SK-N-SH (cell line): Measurements from ENCODE around the gene KIDINS220. TPM values are rescaled to one million over a fixed set of nuclear protein-coding genes. Genes with fewer than 3 reads are reported as not detected.

Experiments used
- CTCF ChIA-PET: fragments of 300-600, 350-600 bp; formaldehyde crosslinking; extraction: SDS; loops from one replicate; lab custom pipeline; 2021; lab: Yijun Ruan, JAX
- POLR2A ChIA-PET: fragments of 350-600 bp; sonication (Branson Sonifier 250); formaldehyde crosslinking; extraction: SDS; loops from one replicate; lab custom pipeline; 2020; ENCODE audit warnings: antibody characterized with exemption, inconsistent platforms; lab: Yijun Ruan, JAX
- DNase-seq: peaks from one replicate; pipeline ENCODE4 v3.0.0; 2012
- H2AFZ ChIP-seq: fragments of 200-600 bp; sonication (generic); 2 replicates; pipeline ENCODE4 v1.8.1; 2016; ENCODE audit warnings: antibody characterized with exemption, mild to moderate bottlenecking, low read depth
- H3F3A ChIP-seq: fragments of 200-600 bp; sonication (generic); replicated peaks from 2 replicates; pipeline ENCODE3; 2016; ENCODE audit warnings: antibody characterized with exemption, mild to moderate bottlenecking; ENCODE audit not compliant: insufficient read depth
- H3K27ac ChIP-seq, 2 experiments: fragments of 200-500 bp in 1 of 2; fragments of 200-600 bp in 1 of 2; sonication (Bioruptor generic) in 1 of 2; sonication (generic), shearing (Covaris generic) in 1 of 2; 2 replicates each; pipeline versions ENCODE4 v1.5.1 to v1.6.1; 2014 to 2016; ENCODE audit warnings: low read depth in 2 of 2, inconsistent platforms in 1 of 2, low read length in 1 of 2, mild to moderate bottlenecking in 1 of 2, mixed read lengths in 1 of 2
- H3K27me3 ChIP-seq: fragments of 200-600 bp; sonication (generic), shearing (Covaris generic); 2 replicates; pipeline ENCODE4 v1.6.1; 2016; ENCODE audit warnings: mixed run types; ENCODE audit not compliant: insufficient read depth
- H3K36me3 ChIP-seq, 2 experiments: fragments of 200-500 bp in 1 of 2; fragments of 200-600 bp in 1 of 2; sonication (Bioruptor generic) in 1 of 2; sonication (generic) in 1 of 2; replicated peaks in 1 of 2; 2 replicates each; pipeline versions ENCODE3 to v1.5.1; 2014 to 2016; ENCODE audit warnings: low read length in 1 of 2, mild to moderate bottlenecking in 1 of 2; ENCODE audit not compliant: insufficient read depth in 2 of 2, control insufficient read depth in 1 of 2
- H3K4me1 ChIP-seq, 2 experiments: fragments of 200-500 bp in 1 of 2; fragments of 200-600 bp in 1 of 2; sonication (Bioruptor generic) in 1 of 2; sonication (generic), shearing (Covaris generic) in 1 of 2; 2 replicates each; pipeline versions ENCODE4 v1.5.1 to v1.6.1; 2014 to 2016; ENCODE audit warnings: low read depth in 1 of 2, low read length in 1 of 2, mixed run types in 1 of 2; ENCODE audit not compliant: insufficient read depth in 2 of 2, control insufficient read depth in 1 of 2
- H3K4me2 ChIP-seq: fragments of 200-600 bp; sonication (generic), shearing (Covaris generic); 2 replicates; pipeline ENCODE4 v1.6.1; 2017; ENCODE audit warnings: mixed run types
- H3K4me3 ChIP-seq, 2 experiments: fragments of 200-500 bp in 1 of 2; fragments of 200-600 bp in 1 of 2; sonication (Bioruptor generic) in 1 of 2; sonication (generic), shearing (Covaris generic) in 1 of 2; 2 replicates each; pipeline versions ENCODE4 v1.5.1 to v1.8.1; 2014 to 2016; ENCODE audit warnings: low read depth in 2 of 2, inconsistent platforms in 1 of 2, low read length in 1 of 2, mild to moderate bottlenecking in 1 of 2, mixed read lengths in 1 of 2, moderate library complexity in 1 of 2
- H3K79me2 ChIP-seq: fragments of 200-600 bp; sonication (generic); 2 replicates; pipeline ENCODE4 v1.8.1; 2017; ENCODE audit warnings: mild to moderate bottlenecking; ENCODE audit not compliant: insufficient read depth
- H3K9ac ChIP-seq: fragments of 200-600 bp; sonication (generic); 2 replicates; pipeline ENCODE4 v1.6.1; 2017; ENCODE audit warnings: mixed run types
- H3K9me2 ChIP-seq: fragments of 200-600 bp; sonication (generic); 2 replicates; pipeline ENCODE4 v1.6.1; 2017; ENCODE audit warnings: mixed run types
- H3K9me3 ChIP-seq: fragments of 200-600 bp; sonication (generic); 2 replicates; pipeline ENCODE4 v1.6.1; 2017; ENCODE audit warnings: mixed run types, mild to moderate bottlenecking, moderate library complexity
- H4K20me1 ChIP-seq: fragments of 200-600 bp; sonication (generic); 2 replicates; pipeline ENCODE4 v1.6.1; 2017; ENCODE audit warnings: mild to moderate bottlenecking, mixed run types; ENCODE audit not compliant: insufficient read depth
- EP300 ChIP-seq, 2 experiments: IDR thresholded peaks; 2 replicates each; pipeline versions ENCODE4 v1.4.0 to v1.6.1; 2012; ENCODE audit warnings: borderline replicate concordance in 1 of 2, low read depth in 1 of 2, low read length in 1 of 2
- FOSL2 ChIP-seq: IDR thresholded peaks from 2 replicates; pipeline ENCODE4 v1.4.0; 2012; ENCODE audit warnings: low read depth, mild to moderate bottlenecking, moderate library complexity, borderline replicate concordance
- FOXJ3 ChIP-seq: sonication (generic); formaldehyde crosslinking; IDR thresholded peaks from 2 replicates; pipeline ENCODE4 v1.5.1; 2020; ENCODE audit warnings: mild to moderate bottlenecking, missing genetic modification reagents
- FOXM1 ChIP-seq: IDR thresholded peaks from 2 replicates; pipeline ENCODE4 v1.4.0; 2012; ENCODE audit warnings: low read depth, mild to moderate bottlenecking
- GATA2 ChIP-seq: sonication (generic); formaldehyde crosslinking; IDR thresholded peaks from 2 replicates; pipeline ENCODE4 v1.5.0; 2020; ENCODE audit warnings: mild to moderate bottlenecking, missing genetic modification reagents
- JUND ChIP-seq: IDR thresholded peaks from 2 replicates; pipeline ENCODE4 v1.4.0; 2012
- NRF1 ChIP-seq: IDR thresholded peaks from 2 replicates; pipeline ENCODE4 v1.6.1; 2012; ENCODE audit warnings: low read depth, mild to moderate bottlenecking, low read length
- PBX3 ChIP-seq: IDR thresholded peaks from 2 replicates; pipeline ENCODE4; 2012
- RCOR1 ChIP-seq: fragments of 150-350 bp; IDR thresholded peaks from 2 replicates; pipeline ENCODE4 v1.6.1; 2017; ENCODE audit warnings: antibody characterized with exemption, low read length
- RFX5 ChIP-seq: IDR thresholded peaks from 2 replicates; pipeline ENCODE4 v1.6.1; 2012; ENCODE audit warnings: mild to moderate bottlenecking, improper control_type of control experiment, low read length
- SIN3A ChIP-seq: IDR thresholded peaks from 2 replicates; pipeline ENCODE4 v1.6.1; 2012; ENCODE audit warnings: low read depth, mild to moderate bottlenecking, low read length, moderate library complexity, borderline replicate concordance
- SMC3 ChIP-seq: IDR thresholded peaks from 2 replicates; pipeline ENCODE4 v1.6.1; 2012; ENCODE audit warnings: low read depth, low read length, improper control_type of control experiment
- TAF1 ChIP-seq: IDR thresholded peaks from 2 replicates; pipeline ENCODE4 v1.6.1; 2012; ENCODE audit warnings: low read depth, mild to moderate bottlenecking, low read length, moderate library complexity, borderline replicate concordance
- USF1 ChIP-seq: IDR thresholded peaks from 2 replicates; pipeline ENCODE4 v1.4.0; 2012; ENCODE audit warnings: low read depth, borderline replicate concordance
- YY1 ChIP-seq: IDR thresholded peaks from 2 replicates; pipeline ENCODE4 v1.4.0; 2012; ENCODE audit warnings: low read depth, mild to moderate bottlenecking
- ZBTB33 ChIP-seq: IDR thresholded peaks from 2 replicates; pipeline ENCODE4 v1.4.0; 2012; ENCODE audit warnings: low read depth, borderline replicate concordance
- WGBS: methylation state at CpG from one replicate; pipeline ENCODE4 v1.1.6; 2017; ENCODE audit warnings: low lambda C conversion rate; 5-methylcytosine and 5-hydroxymethylcytosine counted together
- polyA plus RNA-seq, 3 experiments: library from polyadenylated mRNA; depleted of rRNA; stranded (reverse); fragments of >200 nt; gene quantifications; 2 replicates each; pipeline ENCODE4 v1.2.3, GENCODE V29; 2012

KIDINS220 gene
- polyA plus RNA-seq, 1 of the 3 experiments (the other 2 are of a cell fraction): 18.2 TPM

DNA sequence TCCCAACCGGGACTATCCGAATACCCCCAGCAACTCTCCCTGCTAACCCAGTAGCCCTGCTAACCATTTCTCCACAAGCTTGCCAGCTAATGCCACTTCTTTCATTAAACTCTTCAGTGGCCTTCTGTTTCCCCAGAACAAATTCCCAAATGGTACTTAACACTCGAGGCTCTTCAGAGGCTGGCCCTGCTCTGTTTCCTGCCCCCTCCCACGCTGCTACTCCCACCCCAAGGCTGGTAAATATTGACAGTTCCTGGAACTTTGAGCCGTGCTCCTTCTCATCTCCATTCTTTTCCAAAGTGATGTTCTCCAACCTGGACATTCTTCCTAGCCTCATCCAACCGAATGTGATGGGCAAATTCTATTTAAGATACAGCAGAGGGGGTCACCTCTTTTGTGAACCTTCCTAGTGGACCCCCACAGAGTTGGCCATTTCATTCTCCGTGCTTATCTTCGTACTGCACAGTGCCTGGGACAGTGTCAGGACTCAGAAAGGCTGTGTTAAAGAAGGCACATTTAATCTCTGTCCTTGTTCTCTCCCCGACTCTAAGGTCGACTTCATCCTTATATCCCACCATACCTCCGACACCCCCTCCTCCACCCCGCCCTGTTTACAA lies 3.2 kb upstream of the KIDINS220 start:
- POLR2A ChIA-PET: no interaction called here
- CTCF ChIA-PET: interaction anchor here (0.7 kb wide), 1 partner anchor 16 kb away, joined by 4 read pairs; no protein-coding TSS in a partner anchor

More for the DNA sequence above, 3.2 kb upstream of the KIDINS220 start:
- Histone ChIP-seq H2AFZ (no peak overlapping the region), H3K36me3 (no peaks in the 10 kb centered on the region), H3K9me3 (no peaks in the 10 kb centered on the region), H3K4me1 (peaks cover 0 to 8% of the 10 kb centered on the region in 2 experiments; a peak in 1 of 4 replicates), H3F3A (no peaks in the 10 kb centered on the region)
- DNase-seq: no peak
- TF ChIP-seq SIN3A: no peak
- TF ChIP-seq RFX5: no peak
- TF ChIP-seq GATA2 (CRISPR knock-in tag): no peak
- no peak for TF ChIP-seq PBX3
- TF ChIP-seq FOXJ3: no peak
- no peak for TF ChIP-seq NRF1
- no peak for TF ChIP-seq USF1
- no peak for TF ChIP-seq JUND
- no peak for TF ChIP-seq FOSL2
- TF ChIP-seq TAF1: no peak
- TF ChIP-seq SMC3: no peak
- no peak for TF ChIP-seq YY1
- no peak for TF ChIP-seq ZBTB33
- no peak for TF ChIP-seq EP300 (IDR thresholded peaks at IDR 0.05; ENCODE audit: borderline replicate concordance in 1 of 2, low read depth in 1 of 2, low read length in 1 of 2)
- TF ChIP-seq RCOR1: no peak
- no peak for TF ChIP-seq FOXM1
- TF ChIP-seq, all 33 proteins: peak for 0
- 79% methylated on average over 11 of the region's 12 CpGs for WGBS
- H3K9ac ChIP-seq: no peak overlapping the region
- no peaks in the 10 kb centered on the region for H3K27me3 ChIP-seq
- H3K79me2 ChIP-seq: peaks cover 18% of the 10 kb centered on the region
- no peak overlapping the region for H3K27ac ChIP-seq
- H4K20me1 ChIP-seq: no peaks in the 10 kb centered on the region
- H3K9me2 ChIP-seq: no peaks in the 10 kb centered on the region
- no peak overlapping the region for H3K4me3 ChIP-seq
- H3K4me2 ChIP-seq: no peak overlapping the region
